WI38 (cell line): ENCODE measurements around the gene OAS3.

Source experiments
- H3K4me3 ChIP-seq: 2 replicates; pipeline ENCODE4 v1.5.1; 2011; ENCODE audit warnings: low read depth, mild to moderate bottlenecking, control low read depth, low read length
- TF ChIP-seq, protein P1 (sequence below): IDR thresholded peaks from 2 replicates; pipeline ENCODE4 v1.5.1; 2012; ENCODE audit warnings: low read depth, mild to moderate bottlenecking, control low read depth, low read length

The OAS3 gene

GRCh38 chr12:112962561-112962960 lies 24.3 kb downstream of the OAS3 start:
- TF ChIP-seq, protein P1, sequence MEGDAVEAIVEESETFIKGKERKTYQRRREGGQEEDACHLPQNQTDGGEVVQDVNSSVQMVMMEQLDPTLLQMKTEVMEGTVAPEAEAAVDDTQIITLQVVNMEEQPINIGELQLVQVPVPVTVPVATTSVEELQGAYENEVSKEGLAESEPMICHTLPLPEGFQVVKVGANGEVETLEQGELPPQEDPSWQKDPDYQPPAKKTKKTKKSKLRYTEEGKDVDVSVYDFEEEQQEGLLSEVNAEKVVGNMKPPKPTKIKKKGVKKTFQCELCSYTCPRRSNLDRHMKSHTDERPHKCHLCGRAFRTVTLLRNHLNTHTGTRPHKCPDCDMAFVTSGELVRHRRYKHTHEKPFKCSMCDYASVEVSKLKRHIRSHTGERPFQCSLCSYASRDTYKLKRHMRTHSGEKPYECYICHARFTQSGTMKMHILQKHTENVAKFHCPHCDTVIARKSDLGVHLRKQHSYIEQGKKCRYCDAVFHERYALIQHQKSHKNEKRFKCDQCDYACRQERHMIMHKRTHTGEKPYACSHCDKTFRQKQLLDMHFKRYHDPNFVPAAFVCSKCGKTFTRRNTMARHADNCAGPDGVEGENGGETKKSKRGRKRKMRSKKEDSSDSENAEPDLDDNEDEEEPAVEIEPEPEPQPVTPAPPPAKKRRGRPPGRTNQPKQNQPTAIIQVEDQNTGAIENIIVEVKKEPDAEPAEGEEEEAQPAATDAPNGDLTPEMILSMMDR, result no peak

DNA sequence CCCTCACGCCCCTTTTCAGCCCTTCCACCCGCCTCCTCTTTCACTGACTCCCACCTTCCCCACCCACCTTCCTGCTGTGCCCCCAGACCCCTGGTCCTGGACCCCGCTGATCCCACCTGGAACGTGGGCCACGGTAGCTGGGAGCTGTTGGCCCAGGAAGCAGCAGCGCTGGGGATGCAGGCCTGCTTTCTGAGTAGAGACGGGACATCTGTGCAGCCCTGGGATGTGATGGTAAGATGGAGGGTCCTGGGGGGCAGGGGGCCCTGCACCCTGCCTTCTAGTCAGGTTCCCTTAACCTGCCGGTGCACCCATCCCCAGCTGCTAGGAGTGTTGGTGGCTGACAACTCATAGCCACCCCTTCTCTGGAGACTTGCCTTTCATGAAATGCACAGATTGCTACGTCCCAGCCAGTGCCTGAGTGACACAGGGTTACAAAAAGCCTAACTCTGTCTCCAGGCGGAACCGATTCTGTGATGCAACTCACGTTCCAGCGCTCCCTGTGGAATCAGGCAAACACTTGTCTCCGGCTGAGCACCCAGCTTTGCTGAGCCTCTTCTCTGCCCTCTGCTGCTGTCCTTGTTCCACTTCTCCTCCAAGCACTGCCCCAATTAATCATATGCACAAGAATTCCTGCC lies 25.1 kb downstream of the OAS3 start:
- no peak overlapping the region for H3K4me3 ChIP-seq
- TF ChIP-seq, protein P1, result no peak

More at GRCh38 chr12:112962561-112962960, 24.3 kb downstream of the OAS3 start:
- no peak overlapping the region for H3K4me3 ChIP-seq

GRCh38 chr12:112964067-112964670 lies 25.9 kb downstream of the OAS3 start:
- H3K4me3 ChIP-seq, result no peak overlapping the region
- TF ChIP-seq, protein P1, result no peak

GRCh38 chr12:112964915-112965314 lies 26.6 kb downstream of the OAS3 start:
- H3K4me3 ChIP-seq, result no peak overlapping the region
- TF ChIP-seq, protein P1, result no peak

DNA sequence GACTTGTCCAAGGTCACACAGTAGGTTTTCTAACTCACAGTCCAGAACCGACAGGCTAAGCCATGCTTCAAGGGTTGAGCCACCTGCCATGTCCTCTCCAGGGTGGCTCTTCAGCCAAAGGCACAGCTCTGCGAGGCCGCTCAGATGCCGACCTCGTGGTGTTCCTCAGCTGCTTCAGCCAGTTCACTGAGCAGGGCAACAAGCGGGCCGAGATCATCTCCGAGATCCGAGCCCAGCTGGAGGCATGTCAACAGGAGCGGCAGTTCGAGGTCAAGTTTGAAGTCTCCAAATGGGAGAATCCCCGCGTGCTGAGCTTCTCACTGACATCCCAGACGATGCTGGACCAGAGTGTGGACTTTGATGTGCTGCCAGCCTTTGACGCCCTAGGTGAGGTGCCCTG lies 27.4 kb downstream of the OAS3 start:
- TF ChIP-seq, protein P1, result no peak
- no peak overlapping the region for H3K4me3 ChIP-seq

- no peak overlapping the region for H3K4me3 ChIP-seq
- TF ChIP-seq, protein P1, result no peak
Observed at GRCh38 chr12:112967306-112967705, 29.0 kb downstream of the OAS3 start.

- TF ChIP-seq, protein P1, result no peak
- no peak overlapping the region for H3K4me3 ChIP-seq
Observed at GRCh38 chr12:112967858-112968257, 29.6 kb downstream of the OAS3 start.
